ENCODE measurements around the gene EFCAB6. TPM values are rescaled to one million over a fixed set of nuclear protein-coding genes. Genes with fewer than 3 reads are reported as not detected.

Gene EFCAB6
- total RNA-seq, 6 donors from 2014 or later: 2.4 to 94.3 (median 6.6) TPM

DNA sequence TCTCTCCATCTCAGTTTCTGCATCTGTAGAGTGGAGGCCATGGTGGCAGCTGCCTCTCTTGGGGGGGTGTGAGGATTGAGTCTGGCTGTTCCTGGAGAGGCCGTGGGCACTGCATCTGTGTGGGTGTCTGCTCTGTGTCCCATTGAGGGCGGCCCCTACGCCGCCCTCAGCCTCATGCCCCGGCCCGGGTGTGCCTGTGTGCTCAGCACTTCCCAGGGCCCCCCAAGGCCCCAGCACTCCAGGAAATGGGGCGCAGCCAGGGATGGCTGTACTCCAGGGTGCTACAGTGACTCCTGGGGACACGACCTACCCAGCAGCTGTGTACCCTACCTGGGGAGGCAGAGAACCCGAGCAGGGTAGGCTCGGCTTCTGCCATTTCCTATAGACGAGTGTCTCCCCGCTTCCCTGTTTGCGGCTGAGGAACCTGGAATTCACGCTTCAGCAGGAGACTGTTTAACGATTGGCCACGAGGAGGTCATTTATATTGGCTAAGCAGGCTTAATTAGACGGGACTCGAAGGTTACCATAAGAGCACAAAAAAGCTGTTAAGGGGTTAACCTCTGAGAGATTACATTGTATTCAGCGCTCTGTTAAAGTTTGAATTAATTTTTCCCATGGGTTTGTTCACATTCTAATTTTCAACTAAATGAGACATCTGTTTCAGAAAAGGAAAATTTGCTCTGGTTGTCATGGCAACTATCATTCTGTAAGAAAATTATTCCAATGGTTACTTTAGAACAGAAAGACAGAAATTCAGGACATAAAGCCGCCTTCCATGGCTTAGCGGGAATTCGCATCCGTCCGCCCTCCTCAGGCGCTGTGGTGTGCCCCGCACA, 323.9 kb downstream of the EFCAB6 start:
- H3K4me3 ChIP-seq: no peak overlapping the region
- H3K9me3 ChIP-seq: no peaks in the 10 kb centered on the region
- DNase-seq (no peak), ATAC-seq (ENCODE audit: low FRiP score in 2 of 2) (no peak)
- no peaks in the 10 kb centered on the region for H3K36me3 ChIP-seq
- no peak for TF ChIP-seq CTCF (IDR thresholded peaks at IDR 0.05)
- no peak for TF ChIP-seq POLR2A (IDR thresholded peaks at IDR 0.05)
- TF ChIP-seq EP300 (IDR thresholded peaks at IDR 0.05): no peak
- TF ChIP-seq POLR2AphosphoS5 (IDR thresholded peaks at IDR 0.05): no peak
- no peak overlapping the region for H3K27ac ChIP-seq
- WGBS, 2 donors: 60 to 65% methylated on average over 17 to 24 of the region's 26 CpGs
- no peaks in the 10 kb centered on the region for H3K27me3 ChIP-seq
- no peaks in the 10 kb centered on the region for H3K4me1 ChIP-seq

DNA sequence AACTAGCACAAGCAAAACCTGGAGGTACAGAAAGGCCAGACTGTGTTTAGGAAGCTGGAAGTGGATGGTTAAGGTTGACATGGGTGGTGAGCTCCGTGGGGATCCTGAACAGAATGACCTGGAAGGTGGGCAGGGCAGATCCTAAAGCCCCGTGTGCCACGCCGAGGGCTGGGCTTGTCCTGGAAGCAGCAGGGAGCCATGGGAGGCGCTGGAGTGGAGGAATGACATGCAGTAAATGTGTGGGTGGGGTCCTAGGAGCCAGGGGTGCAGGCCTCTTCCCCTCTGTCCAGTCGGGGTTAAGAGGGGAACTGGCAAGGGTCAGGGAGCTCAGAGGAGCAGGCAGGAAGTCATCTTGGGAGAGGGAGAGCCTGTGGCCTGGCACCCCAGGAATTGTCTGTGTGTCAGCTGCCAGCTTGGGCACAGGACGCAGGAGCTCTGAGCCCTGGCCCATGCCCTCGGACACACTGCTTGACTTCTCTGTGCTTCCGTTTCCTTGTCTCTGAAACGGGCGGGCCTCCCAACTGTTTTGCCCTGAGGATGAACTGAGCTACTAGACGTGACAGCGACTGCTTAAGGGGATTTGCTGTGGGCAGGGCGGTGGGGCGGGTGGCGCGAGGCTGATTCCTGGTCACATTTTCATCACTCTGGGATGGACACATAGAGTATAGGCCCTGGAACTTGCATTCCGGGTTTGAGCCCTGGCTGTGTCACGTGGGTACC, 324.6 kb downstream of the EFCAB6 start:
- H3K36me3 ChIP-seq: no peaks in the 10 kb centered on the region
- ATAC-seq (ENCODE audit: low FRiP score in 2 of 2) (no peak), DNase-seq (no peak)
- TF ChIP-seq POLR2A (IDR thresholded peaks at IDR 0.05) (no peak), POLR2AphosphoS5 (IDR thresholded peaks at IDR 0.05) (no peak), EP300 (IDR thresholded peaks at IDR 0.05) (no peak), CTCF (IDR thresholded peaks at IDR 0.05) (no peak)
- H3K4me3 ChIP-seq: no peak overlapping the region
- WGBS, 2 donors: 71 to 74% methylated on average over 17 to 19 of the region's 19 CpGs
- H3K27me3 ChIP-seq: no peaks in the 10 kb centered on the region
- no peak overlapping the region for H3K27ac ChIP-seq
- no peaks in the 10 kb centered on the region for H3K4me1 ChIP-seq
- no peaks in the 10 kb centered on the region for H3K9me3 ChIP-seq

- H3K27me3 ChIP-seq: no peaks in the 10 kb centered on the region
- H3K9me3 ChIP-seq: no peaks in the 10 kb centered on the region
- DNase-seq (peak in 1 of 2 donors; percentile 59), ATAC-seq (ENCODE audit: low FRiP score in 2 of 2) (no peak)
- peaks cover 0 to 4% (median 0%) of the 10 kb centered on the region in 4 donors for H3K4me1 ChIP-seq
- TF ChIP-seq CTCF (IDR thresholded peaks at IDR 0.05): no peak
- no peak for TF ChIP-seq EP300 (IDR thresholded peaks at IDR 0.05)
- no peak for TF ChIP-seq POLR2AphosphoS5 (IDR thresholded peaks at IDR 0.05)
- TF ChIP-seq POLR2A (IDR thresholded peaks at IDR 0.05): no peak
- WGBS, 2 donors: 67 to 76% methylated on average over 17 to 20 of the region's 20 CpGs
- no peaks in the 10 kb centered on the region for H3K36me3 ChIP-seq
- no peak overlapping the region for H3K27ac ChIP-seq
- no peak overlapping the region for H3K4me3 ChIP-seq
Observed at GRCh38 chr22:43485502-43486089, 326.5 kb downstream of the EFCAB6 start.

GRCh38 chr22:43484227-43484626, 327.9 kb downstream of the EFCAB6 start:
- Histone ChIP-seq H3K36me3 (no peaks in the 10 kb centered on the region), H3K27ac (no peak overlapping the region), H3K4me1 (peaks cover 0 to 4% (median 0%) of the 10 kb centered on the region in 4 donors), H3K4me3 (no peak overlapping the region), H3K27me3 (no peaks in the 10 kb centered on the region), H3K9me3 (no peaks in the 10 kb centered on the region)
- 92% methylated on average over 6 of the region's 8 CpGs; no CpG with 5 or more reads in 1 of the 2 donors for WGBS, 2 donors
- DNase-seq (no peak), ATAC-seq (ENCODE audit: low FRiP score in 2 of 2) (no peak)
- TF ChIP-seq POLR2AphosphoS5 (IDR thresholded peaks at IDR 0.05): no peak
- TF ChIP-seq EP300 (IDR thresholded peaks at IDR 0.05): no peak
- TF ChIP-seq CTCF (IDR thresholded peaks at IDR 0.05): no peak
- no peak for TF ChIP-seq POLR2A (IDR thresholded peaks at IDR 0.05)
